ENCODE results near the gene PACRGL.

Gene PACRGL

GRCh38 chr4:20700007-20700761 is at the start of gene PACRGL:
Gene PACRGL, plus strand, starts transcription at chr4:20700458. Its CDS starts 4,024 bp downstream, at chr4:20704482.
- peak; percentile 67 to 83 for DNase-seq (ENCODE audit: low read depth in 2 of 2)

GRCh38 chr4:20652226-20652885 is 47.9 kb upstream of the PACRGL start:
- DNase-seq (ENCODE audit: low read depth in 2 of 2): no peak

- no peak for DNase-seq (ENCODE audit: low read depth in 2 of 2)
These were observed 41.8 kb upstream of the PACRGL start for GRCh38 chr4:20658456-20658855.

DNA sequence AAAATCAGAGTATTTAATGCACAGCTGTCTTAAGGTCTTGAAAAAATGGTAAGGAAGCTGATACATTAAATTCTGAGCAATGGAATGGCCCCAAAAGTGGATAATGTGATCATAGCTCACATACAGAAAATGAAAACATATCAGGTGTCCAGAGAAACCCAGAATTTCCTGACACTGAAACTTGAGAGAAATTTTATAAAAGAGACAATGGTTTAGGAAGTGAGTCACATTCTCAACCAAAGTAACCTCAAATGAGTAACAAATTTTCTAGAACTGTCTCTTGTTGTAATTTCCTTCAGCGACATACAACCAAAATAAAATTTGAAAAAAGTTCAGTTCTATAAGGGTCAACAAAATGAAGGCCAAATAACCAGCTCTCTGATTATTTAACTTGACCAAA is 37.4 kb upstream of the PACRGL start:
- no peak for DNase-seq (ENCODE audit: low read depth in 2 of 2)

DNA sequence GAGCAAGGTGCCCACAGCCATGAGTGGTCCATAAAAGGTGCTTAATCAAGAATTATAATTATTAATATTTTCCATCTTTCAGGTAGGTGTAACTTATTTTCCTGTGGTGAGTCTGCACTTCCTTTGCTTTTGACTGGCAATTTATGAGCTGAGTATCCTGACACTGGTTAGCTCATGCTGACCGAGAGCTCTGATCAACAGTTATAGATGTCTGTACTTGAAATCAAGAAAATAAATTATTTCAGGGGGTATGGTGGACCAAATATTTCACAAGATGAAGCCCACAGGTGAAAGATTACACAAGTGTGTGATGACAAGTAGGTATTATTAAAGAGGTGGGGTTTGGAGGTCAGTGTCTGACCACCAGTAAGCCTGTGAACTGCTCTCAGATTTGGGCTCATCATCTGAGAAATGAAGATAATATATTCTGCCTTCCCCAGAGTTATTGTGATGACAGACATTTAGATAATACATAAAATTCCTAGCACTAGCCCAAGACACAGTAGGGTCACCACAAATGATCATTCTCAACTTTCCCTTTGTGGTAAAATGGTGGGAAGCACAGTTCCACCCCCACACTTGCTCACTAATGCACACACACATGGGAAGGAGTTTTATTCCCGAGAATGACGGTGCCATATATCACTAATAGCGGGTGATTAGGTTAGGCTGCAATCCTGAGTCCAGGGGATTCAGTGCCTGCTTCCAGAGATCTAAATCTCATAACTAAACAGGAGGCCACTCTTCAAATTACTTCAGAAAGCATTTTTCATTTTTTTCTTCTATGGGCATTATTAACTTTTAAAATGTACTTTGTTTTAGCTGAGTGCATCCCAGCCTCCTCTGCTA is 34.0 kb upstream of the PACRGL start:
- DNase-seq (ENCODE audit: low read depth in 2 of 2): no peak

GRCh38 chr4:20672262-20672661 is 28.0 kb upstream of the PACRGL start:
- no peak for DNase-seq (ENCODE audit: low read depth in 2 of 2)

DNA sequence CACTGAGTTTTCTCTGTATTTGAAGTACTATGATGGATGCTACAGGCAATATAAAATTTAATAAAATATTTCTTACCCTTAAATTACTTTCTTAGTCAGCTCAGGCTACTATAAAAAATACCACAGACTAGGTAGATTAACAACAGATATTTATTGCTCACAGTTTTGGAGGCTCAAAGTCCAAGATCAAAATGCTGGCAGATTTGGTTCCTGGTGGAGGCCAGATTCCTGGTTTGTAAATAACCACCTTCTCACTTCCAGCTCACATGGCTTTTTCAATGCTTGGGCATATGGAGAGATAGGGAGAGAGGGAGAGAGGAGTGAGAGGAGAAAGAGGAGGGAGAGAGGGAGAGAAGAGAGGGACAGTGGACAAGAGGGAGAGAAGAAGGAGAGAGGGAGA is 24.5 kb upstream of the PACRGL start:
- DNase-seq (ENCODE audit: low read depth in 2 of 2): no peak

GRCh38 chr4:20676501-20677197 is 23.6 kb upstream of the PACRGL start:
- DNase-seq (ENCODE audit: low read depth in 2 of 2): no peak

DNA sequence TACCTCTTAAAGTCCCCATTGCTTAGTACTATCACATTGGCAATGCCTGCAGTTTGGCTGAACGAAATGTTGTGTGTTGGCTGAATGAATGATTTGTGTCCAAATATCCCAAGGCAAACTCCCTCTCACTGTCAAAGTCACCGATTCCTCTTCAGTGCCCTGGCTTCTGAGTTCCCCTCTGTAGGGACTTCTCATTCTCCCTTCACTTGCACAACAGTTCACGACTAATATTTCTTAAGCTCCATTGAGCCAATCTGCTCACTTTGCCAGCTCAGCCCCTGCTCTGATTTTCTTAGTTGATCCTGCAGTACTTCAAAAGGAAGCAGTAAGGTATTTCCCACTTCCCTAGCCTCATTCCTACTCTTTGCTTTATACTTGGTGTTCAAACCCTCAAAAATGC is 21.9 kb upstream of the PACRGL start:
- no peak for DNase-seq (ENCODE audit: low read depth in 2 of 2)

- no peak for DNase-seq (ENCODE audit: low read depth in 2 of 2)
These were observed 20.3 kb upstream of the PACRGL start for GRCh38 chr4:20679951-20680350.

GRCh38 chr4:20680736-20681135 is 19.5 kb upstream of the PACRGL start:
- DNase-seq (ENCODE audit: low read depth in 2 of 2): no peak

DNA sequence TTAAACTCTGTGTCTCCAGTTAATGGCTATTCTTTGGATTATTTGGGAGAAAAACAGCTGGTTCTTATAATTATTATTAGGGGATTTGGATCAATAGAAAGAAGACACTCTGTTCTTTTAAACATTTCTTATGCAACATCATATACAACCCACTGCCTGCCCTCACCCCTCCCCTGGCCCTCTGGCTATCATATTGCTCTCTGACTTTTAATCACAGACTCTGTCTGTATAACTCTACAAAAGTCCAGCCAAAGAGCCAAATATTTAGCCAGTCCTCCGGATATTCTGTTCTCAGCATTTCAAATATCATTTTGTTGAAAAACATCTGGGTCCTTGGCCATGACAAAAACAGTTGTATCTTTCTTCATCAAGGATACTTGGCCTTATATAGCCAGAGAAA is 19.0 kb upstream of the PACRGL start:
- no peak for DNase-seq (ENCODE audit: low read depth in 2 of 2)

GRCh38 chr4:20682853-20683252 is 17.4 kb upstream of the PACRGL start:
- no peak for DNase-seq (ENCODE audit: low read depth in 2 of 2)

DNA sequence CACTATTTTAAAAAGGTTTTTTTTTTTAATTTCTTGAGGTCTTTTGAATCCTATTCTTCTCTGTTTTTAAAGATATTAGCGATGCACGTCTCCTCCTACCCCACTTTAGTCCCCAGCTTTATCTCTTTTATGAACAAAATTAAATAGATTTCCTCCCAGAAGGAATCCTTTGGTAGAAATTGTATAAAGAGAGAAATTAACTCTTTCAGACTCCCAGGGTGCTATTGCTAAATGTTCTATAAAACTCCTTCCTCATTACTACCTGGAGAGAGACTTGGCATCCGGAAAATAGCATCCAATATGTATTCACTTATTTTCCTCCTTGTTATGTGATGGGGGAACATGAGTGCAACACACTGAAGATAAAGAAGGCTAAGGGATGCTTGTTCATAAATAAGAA is 16.5 kb upstream of the PACRGL start:
- DNase-seq (ENCODE audit: low read depth in 2 of 2): no peak

DNA sequence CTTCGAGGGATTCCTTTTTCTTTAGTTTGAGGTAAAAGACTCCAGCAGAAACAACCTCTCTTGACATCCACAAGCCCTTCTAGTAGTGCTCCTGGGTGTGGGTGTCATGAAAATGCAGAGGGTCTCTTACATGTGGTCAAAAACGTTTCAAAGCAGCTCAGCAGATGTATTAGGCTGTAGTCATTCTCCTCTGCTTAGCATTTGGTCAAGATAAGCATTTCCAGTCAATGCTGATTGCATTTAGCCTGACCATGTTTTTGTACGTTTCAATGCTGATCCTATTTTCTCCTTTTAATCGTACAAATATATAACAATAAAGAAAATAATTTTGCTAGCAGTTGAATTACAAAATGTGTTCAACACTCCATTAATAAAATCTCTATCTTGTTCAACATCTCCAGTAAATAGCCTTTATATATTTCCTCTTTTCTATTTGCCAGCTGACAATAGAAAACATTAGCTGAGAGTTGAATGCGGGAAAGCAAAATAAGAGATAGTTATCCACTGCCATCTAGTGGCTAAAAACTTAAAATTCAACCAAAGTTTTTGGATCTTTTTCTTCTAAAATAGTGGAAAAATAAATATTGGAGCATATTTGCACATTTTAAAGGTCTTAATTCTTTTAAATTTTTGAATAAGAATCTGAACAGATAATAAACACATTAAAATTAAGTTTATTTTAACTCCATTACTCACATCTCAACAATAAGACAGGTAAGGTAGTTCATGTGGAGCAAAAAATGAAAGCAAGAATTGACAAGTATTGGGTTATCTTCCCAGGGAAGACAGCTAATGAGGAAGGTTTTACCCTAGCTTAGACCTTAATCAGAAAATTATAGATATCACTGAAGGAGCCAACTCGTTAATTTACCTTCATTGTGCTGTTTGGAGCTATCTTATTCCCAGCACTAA is 15.2 kb upstream of the PACRGL start:
- no peak for DNase-seq (ENCODE audit: low read depth in 2 of 2)

DNA sequence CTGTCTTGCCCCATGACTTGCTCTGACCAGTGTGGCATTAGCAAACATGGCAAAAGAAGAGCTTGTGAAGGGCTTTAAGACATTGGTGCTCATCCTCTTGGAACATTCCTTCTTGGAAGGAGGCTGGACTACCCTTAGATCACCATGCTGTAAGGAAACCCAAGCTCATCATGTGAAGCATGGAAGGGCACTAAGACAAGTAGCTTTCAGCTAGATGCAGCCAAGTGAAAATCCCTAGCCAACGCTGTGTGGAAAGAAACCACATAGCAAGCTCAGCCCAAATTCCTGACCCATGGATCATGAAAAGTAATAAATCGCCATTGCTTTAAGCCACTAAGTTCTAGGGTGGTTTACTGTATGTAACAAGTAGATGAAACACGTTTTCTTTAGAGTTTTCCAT is 12.4 kb upstream of the PACRGL start:
- DNase-seq (ENCODE audit: low read depth in 2 of 2): no peak

GRCh38 chr4:20696815-20697214 is 3.4 kb upstream of the PACRGL start:
- DNase-seq (ENCODE audit: low read depth in 2 of 2): no peak

- no peak for DNase-seq (ENCODE audit: low read depth in 2 of 2)
These were observed 1.9 kb upstream of the PACRGL start for GRCh38 chr4:20698382-20698781.

- no peak for DNase-seq (ENCODE audit: low read depth in 2 of 2)
These were observed 1.4 kb upstream of the PACRGL start for GRCh38 chr4:20698820-20699219.

DNA sequence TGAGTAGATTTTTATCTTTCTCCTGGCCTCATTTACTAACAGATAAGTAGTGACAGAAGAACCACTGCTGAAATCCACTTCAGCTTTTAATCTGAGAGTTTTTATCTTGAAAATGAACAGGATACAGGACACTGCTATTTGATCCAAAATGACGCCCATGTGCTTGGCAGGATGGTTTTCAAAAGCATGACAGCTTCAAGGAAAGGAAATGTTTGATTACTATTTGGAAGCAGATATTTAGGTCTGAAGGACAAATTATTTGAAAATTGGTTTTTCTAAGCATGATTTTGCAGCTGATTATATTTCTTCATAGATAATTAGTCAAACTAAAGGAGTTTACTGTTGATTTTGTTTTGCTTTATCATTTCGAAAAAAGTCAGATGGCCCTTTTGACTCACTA is 11.1 kb downstream of the PACRGL start:
- no peak for DNase-seq (ENCODE audit: low read depth in 2 of 2)

- no peak for DNase-seq (ENCODE audit: low read depth in 2 of 2)
These were observed 22.8 kb downstream of the PACRGL start for GRCh38 chr4:20723019-20723418.

All from stimulated activated CD4-positive, alpha-beta T cell treated with anti-CD3 and anti-CD28 coated beads, Interleukin-1b, Interleukin-23, amount 100 ng/mL, for 1 hour (primary cell).